Right lobe of liver (tissue), 6 donors: ENCODE measurements around the gene LDLRAD3. TPM values are rescaled to one million over a fixed set of nuclear protein-coding genes. Genes with fewer than 3 reads are reported as not detected.

Experiments used
- ATAC-seq, 4 donors: fragments of 200-7000 bp; cut with Tn5 transposase; one replicate each; pipeline ENCODE4 v1.9.1; 2020; ENCODE audit warnings: mild to moderate bottlenecking in 4 of 4, moderate library complexity in 4 of 4
- DNase-seq, 3 donors: peaks; one replicate each; pipeline ENCODE4 v3.0.0-alpha.2; 2020
- H3K27ac ChIP-seq, 3 donors: fragments of 200-600 bp; one replicate each; pipeline ENCODE4 v1.8.0; 2022
- H3K27me3 ChIP-seq, 2 donors: fragments of 200-600 bp; one replicate each; pipeline ENCODE4 v1.8.0; 2022
- H3K36me3 ChIP-seq, 4 donors: fragments of 200-600 bp; sonication (generic) in 1 of 4; one replicate each; pipeline versions ENCODE4 v1.5.1 to v1.8.0; 2017 to 2022; ENCODE audit warnings: control low read depth in 1 of 4
- H3K4me1 ChIP-seq, 4 donors: fragments of 200-600 bp; sonication (generic) in 1 of 4; one replicate each; pipeline versions ENCODE4 v1.5.1 to v1.8.0; 2017 to 2022; ENCODE audit warnings: control low read depth in 1 of 4
- H3K4me3 ChIP-seq, 3 donors: fragments of 200-600 bp; one replicate each; pipeline ENCODE4 v1.8.0; 2022
- H3K9me3 ChIP-seq, 4 donors: fragments of 200-600 bp; sonication (generic) in 1 of 4; one replicate each; pipeline versions ENCODE4 v1.5.1 to v1.8.0; 2017 to 2022; ENCODE audit warnings: control low read depth in 1 of 4
- POLR2A ChIP-seq: fragments of 450-650 bp; IDR thresholded peaks from one replicate; pipeline ENCODE4 v1.6.1; 2017; ENCODE audit warnings: antibody characterized with exemption, mild to moderate bottlenecking
- WGBS: methylation state at CpG from one replicate; pipeline ENCODE4 v1.1.6; 2018; ENCODE audit warnings: low coverage, low lambda C conversion rate; ENCODE audit not compliant: insufficient coverage; ENCODE audit errors: missing lambda C conversion rate; 5-methylcytosine and 5-hydroxymethylcytosine counted together
- intact Hi-C, 2 donors: fragments of 100-400 bp; cut with DNase I; formaldehyde crosslinking; loops; one replicate each; pipeline versions ENCODE4 v1.11.2 to v1.14.1; 2022
- total RNA-seq, 6 experiments: library from RNA; depleted of rRNA in 2 of 6; stranded (reverse); fragments of >200 nt in 2 of 6; fragmentation: NEBNext Ultra II Directional in 3 of 6; extraction: Animal tissue kit (Norgen Biotek cat#: 25700) in 3 of 6; gene quantifications; one replicate each; pipeline versions ENCODE4 v1.1.0 to v1.2.4, GENCODE V29; 2016 to 2023
- TF ChIP-seq, protein P1 (sequence below), 4 donors: fragments of 200-600 bp in 3 of 4; fragments of 450-650 bp in 1 of 4; IDR thresholded peaks; one replicate each; pipeline versions ENCODE4 v1.5.1 to v1.8.0; 2016 to 2022; ENCODE audit warnings: antibody characterized with exemption in 4 of 4, mild to moderate bottlenecking in 2 of 4
- donor health status: DM: no; HTN: yes; CAD: no.
- donor health status: DM: no; HTN: no; CAD: no.
- donor health status: DM: no; HTN: no; CAD: no.
- donor health status: DM: no; HTN: yes; CAD: no.
- donor health status: DM: no; HTN: yes; CAD: no.

Gene LDLRAD3
- total RNA-seq, 6 experiments from 2014 or later = 0.62 to 3.3 (median 2.7) TPM

DNA sequence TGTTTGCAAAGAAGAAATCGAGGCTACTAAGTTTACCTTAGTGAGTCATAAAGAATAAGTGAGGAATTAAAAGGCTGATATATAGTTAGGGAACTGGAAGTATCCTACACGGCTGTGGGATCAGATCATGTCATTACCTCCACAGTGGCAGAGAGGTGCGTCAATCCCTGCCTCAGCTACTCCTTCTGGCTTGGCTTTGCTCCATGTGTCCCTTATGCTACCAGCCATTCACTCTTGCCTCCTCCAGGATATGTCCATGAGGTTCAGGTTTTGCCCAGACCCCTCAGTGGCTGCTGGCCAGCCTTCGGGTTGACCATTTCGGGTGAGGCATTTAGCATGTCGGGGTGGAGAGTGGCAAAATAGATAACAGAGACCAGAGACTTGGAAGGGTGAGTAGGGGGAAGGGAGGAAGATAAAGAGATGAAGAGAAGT is 153.4 kb downstream of the LDLRAD3 start:
- no peak for TF ChIP-seq POLR2A
- TF ChIP-seq, protein P1, sequence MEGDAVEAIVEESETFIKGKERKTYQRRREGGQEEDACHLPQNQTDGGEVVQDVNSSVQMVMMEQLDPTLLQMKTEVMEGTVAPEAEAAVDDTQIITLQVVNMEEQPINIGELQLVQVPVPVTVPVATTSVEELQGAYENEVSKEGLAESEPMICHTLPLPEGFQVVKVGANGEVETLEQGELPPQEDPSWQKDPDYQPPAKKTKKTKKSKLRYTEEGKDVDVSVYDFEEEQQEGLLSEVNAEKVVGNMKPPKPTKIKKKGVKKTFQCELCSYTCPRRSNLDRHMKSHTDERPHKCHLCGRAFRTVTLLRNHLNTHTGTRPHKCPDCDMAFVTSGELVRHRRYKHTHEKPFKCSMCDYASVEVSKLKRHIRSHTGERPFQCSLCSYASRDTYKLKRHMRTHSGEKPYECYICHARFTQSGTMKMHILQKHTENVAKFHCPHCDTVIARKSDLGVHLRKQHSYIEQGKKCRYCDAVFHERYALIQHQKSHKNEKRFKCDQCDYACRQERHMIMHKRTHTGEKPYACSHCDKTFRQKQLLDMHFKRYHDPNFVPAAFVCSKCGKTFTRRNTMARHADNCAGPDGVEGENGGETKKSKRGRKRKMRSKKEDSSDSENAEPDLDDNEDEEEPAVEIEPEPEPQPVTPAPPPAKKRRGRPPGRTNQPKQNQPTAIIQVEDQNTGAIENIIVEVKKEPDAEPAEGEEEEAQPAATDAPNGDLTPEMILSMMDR (IDR thresholded peaks at IDR 0.05) = no peak
- Histone ChIP-seq H3K4me3 (no peak overlapping the region), H3K36me3 (no peaks in the 10 kb centered on the region), H3K4me1 (no peaks in the 10 kb centered on the region), H3K27me3 (no peaks in the 10 kb centered on the region), H3K27ac (no peak overlapping the region), H3K9me3 (no peaks in the 10 kb centered on the region)
- DNase-seq (no peak), ATAC-seq (no peak)
- intact Hi-C loops = no loop called here
- 50% methylated on average over 5 of the region's 6 CpGs for WGBS

DNA sequence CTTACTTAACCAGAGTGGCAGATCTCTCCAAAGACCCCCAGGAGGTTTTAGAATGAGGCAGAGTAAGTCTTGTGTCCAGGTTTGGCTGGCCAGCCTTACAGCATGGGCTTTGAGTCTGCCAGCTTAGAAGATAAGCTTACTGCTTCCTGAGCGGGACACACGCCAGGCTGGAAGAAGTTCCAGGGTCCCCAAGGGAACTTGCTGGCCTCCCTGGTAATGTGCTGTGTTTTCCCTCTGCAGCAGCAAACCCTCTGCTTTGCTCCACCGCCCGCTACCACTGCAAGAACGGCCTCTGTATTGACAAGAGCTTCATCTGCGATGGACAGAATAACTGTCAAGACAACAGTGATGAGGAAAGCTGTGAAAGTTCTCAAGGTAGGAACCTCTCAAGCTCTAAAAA is 154.2 kb downstream of the LDLRAD3 start:
- intact Hi-C loops = no loop called here
- Histone ChIP-seq H3K27me3 (no peaks in the 10 kb centered on the region), H3K36me3 (no peaks in the 10 kb centered on the region), H3K4me1 (no peaks in the 10 kb centered on the region), H3K9me3 (no peaks in the 10 kb centered on the region), H3K27ac (no peak overlapping the region), H3K4me3 (no peak overlapping the region)
- ATAC-seq = peak in 1 of 4 donors; percentile 39
- TF ChIP-seq, protein P1 (IDR thresholded peaks at IDR 0.05) = no peak
- TF ChIP-seq POLR2A = no peak
- WGBS = 52% methylated on average over 3 of the region's 6 CpGs
- no peak for DNase-seq

DNA sequence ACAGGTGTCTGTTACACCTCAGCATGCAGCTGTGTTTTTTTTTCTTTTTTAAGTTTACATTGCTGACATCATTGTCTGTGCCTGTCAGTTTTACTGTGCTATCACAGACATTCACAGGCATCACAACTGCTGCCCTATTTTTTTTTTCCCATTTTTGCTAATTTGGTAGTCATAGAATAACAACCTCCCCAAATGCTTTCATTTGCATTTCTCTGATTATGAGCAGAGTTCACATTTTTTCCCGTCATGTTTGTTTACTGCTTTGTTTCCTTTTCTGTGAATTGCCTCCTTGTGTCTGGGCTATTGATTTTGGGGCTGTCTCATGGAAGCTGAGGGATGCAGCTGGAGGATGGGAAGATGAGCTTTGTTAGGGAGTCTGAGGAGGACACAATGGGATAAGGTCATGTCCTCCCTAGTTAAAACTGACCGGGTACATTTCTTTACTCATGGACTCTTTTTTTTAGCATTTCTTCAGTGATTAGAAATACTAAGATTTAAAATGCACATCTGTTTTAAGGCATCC is 155.1 kb downstream of the LDLRAD3 start:
- Histone ChIP-seq H3K27me3 (no peaks in the 10 kb centered on the region), H3K4me3 (no peak overlapping the region), H3K27ac (no peak overlapping the region), H3K36me3 (no peaks in the 10 kb centered on the region), H3K4me1 (no peaks in the 10 kb centered on the region), H3K9me3 (no peaks in the 10 kb centered on the region)
- TF ChIP-seq, protein P1 (IDR thresholded peaks at IDR 0.05) = no peak
- no peak for TF ChIP-seq POLR2A
- ATAC-seq (no peak), DNase-seq (no peak)
- 49% methylated on average over 2 of the region's 2 CpGs for WGBS
- intact Hi-C loops = no loop called here

DNA sequence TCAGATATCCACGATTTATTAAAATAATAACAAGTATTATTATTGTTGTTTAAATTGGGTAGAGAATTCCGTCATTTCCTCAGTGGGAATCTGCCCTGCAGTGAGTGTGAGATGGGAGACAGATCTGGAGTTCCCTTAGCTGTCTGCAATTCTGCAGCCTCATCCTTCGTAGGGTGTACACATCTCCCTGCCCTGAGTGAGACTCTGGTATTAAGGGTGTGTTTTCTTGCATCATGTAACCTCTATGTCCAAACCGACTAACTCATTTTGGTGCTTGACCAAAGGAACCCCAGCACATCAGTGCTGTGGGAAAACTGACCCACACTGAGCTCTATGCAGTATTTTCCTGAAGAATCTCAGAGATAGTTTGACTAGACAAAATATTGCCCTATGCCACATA is 157.6 kb downstream of the LDLRAD3 start:
- Histone ChIP-seq H3K4me3 (no peak overlapping the region), H3K36me3 (no peaks in the 10 kb centered on the region), H3K9me3 (no peaks in the 10 kb centered on the region), H3K27ac (no peak overlapping the region), H3K4me1 (no peaks in the 10 kb centered on the region), H3K27me3 (no peaks in the 10 kb centered on the region)
- TF ChIP-seq POLR2A = no peak
- TF ChIP-seq, protein P1 (IDR thresholded peaks at IDR 0.05) = no peak
- no peak for ATAC-seq
- intact Hi-C loops = no loop called here
- 72% methylated on average over 4 of the region's 4 CpGs for WGBS
- no peak for DNase-seq

DNA sequence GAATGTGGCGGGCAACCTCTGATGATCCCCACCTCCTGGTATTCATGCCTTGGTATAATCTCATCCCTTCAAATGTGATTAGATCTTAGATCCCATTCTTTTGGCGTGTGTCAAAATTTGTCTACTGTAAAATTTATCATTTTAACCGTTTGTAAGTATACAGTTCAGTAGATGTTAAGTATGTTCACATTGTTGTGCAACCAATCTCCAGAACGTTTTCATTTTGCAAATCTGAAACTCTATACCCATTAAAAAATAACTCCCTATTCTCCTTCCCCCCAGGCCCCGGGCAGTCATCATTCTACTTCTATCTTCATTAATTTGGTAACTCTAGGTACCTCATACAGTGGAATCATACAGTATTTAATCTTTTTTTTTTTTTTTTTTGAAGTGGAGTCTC is 159.0 kb downstream of the LDLRAD3 start:
- intact Hi-C loops = no loop called here
- Histone ChIP-seq H3K36me3 (no peaks in the 10 kb centered on the region), H3K4me1 (no peaks in the 10 kb centered on the region), H3K27me3 (no peaks in the 10 kb centered on the region), H3K4me3 (no peak overlapping the region), H3K9me3 (no peaks in the 10 kb centered on the region), H3K27ac (no peak overlapping the region)
- TF ChIP-seq, protein P1 (IDR thresholded peaks at IDR 0.05) = no peak
- TF ChIP-seq POLR2A = no peak
- ATAC-seq (no peak), DNase-seq (no peak)
- WGBS = 75% methylated on average over 4 of the region's 5 CpGs
